OCI-LY7 (cell line): ENCODE results near the gene CES5A.

Experiments
- EZH2phosphoT487 ChIP-seq: fragments of 200-600 bp; sonication (generic); IDR thresholded peaks from 2 replicates; pipeline ENCODE4 v1.6.1; 2018; ENCODE audit warnings: low read depth, borderline replicate concordance, mild to moderate bottlenecking, mixed run types, antibody characterized with exemption, low read length, moderate library complexity, mixed read lengths
- TF ChIP-seq, protein P1 (sequence below): fragments of 200-600 bp; sonication (generic); conservative IDR thresholded peaks from 2 replicates; pipeline ENCODE4 v1.5.1; 2014; ENCODE audit warnings: mild to moderate bottlenecking, antibody characterized with exemption, low read length, moderate library complexity, mixed read lengths

DNA sequence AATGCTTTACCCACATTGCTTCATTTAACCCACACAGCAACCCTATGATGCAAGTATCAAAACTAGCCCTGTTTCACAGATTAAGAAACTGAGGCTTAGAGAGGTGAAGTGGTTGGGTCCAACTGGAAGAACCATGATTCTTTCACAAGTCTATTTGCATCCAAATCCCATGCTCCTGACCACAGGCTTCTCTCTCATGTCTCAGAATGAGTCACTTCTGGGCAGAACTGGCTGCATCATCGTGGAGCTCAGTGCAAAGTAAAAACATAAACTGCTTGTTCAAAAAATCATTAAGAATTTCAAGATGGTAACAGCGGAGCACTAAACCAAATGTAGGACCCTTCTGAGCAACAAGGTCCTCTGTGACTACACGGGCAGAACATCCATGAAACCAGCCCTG, 22.1 kb downstream of the CES5A start:
- TF ChIP-seq, protein P1, sequence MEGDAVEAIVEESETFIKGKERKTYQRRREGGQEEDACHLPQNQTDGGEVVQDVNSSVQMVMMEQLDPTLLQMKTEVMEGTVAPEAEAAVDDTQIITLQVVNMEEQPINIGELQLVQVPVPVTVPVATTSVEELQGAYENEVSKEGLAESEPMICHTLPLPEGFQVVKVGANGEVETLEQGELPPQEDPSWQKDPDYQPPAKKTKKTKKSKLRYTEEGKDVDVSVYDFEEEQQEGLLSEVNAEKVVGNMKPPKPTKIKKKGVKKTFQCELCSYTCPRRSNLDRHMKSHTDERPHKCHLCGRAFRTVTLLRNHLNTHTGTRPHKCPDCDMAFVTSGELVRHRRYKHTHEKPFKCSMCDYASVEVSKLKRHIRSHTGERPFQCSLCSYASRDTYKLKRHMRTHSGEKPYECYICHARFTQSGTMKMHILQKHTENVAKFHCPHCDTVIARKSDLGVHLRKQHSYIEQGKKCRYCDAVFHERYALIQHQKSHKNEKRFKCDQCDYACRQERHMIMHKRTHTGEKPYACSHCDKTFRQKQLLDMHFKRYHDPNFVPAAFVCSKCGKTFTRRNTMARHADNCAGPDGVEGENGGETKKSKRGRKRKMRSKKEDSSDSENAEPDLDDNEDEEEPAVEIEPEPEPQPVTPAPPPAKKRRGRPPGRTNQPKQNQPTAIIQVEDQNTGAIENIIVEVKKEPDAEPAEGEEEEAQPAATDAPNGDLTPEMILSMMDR: no peak
- no peak for TF ChIP-seq EZH2phosphoT487
